ENCODE results near the gene ZBTB39. TPM values are rescaled to one million over a fixed set of nuclear protein-coding genes. Genes with fewer than 3 reads are reported as not detected.
A peak's percentile ranks its signal among the peaks of the same experiment; 100 is the strongest.

Gene ZBTB39
- total RNA-seq, 3 donors from 2014 or later (not counting 1 experiment from before 2014, with no cell fraction given): 9.5 to 17.6 (median 12.5) TPM

- peaks cover 31% of the 10 kb centered on the region for H3K4me1 ChIP-seq (ENCODE audit: control insufficient read depth, insufficient read depth, low read length)
Measured at GRCh38 chr12:57047981-57048380, 41.6 kb upstream of the ZBTB39 start.

DNA sequence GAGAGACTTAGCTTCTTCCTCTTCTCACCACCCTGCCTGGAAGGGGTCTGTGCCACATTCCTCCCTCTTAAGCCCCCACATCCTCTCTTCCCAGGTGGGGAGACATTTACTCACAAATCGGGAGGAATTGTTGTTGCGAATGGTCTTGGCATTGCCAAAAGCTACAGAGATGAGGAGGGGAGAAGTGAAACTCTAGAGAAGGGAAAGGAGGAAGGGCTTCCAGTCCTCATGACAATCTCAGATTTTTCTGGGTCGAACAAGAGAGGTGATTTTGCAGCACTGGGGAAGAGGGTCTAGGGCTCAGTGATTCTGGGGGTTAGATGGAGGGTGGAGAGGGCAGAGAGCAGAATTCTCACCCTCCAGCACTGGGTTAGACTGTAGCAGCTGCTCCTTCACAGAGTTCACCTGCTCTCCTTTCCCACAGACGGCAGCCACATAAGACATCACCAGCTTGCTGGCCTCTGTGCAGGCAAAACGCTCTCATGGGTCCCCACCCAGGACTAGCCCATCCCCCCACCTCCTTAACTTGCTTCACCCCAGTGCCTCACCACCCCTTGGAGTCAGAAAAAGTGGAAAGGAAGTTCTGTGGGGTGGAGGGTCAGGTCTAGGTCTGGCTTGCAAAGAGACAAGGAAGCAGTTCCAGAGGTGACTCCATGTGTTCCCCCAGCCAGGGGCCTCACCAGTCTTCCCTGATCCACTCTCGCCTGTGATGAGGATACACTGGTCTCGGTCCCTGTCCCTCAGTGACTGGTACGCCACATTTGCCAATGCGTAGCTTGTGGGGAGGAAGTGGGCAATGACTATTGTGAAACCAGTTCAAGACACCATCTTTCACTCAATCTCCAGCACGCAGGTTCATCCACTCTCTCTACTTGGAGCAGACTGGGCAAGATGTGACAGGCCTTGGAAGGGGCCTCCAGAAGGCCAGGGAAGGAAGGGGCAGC lies 40.9 kb upstream of the ZBTB39 start:
- Mint-ChIP-seq H3K4me1 (peaks cover 33 to 36% of the 10 kb centered on the region in 2 donors), H3K27me3 (ENCODE audit: low read depth in 2 of 2) (peaks cover 43 to 72% of the 10 kb centered on the region in 2 donors), H3K4me3 (peak overlapping the region; percentile 49), H3K27ac (peak overlapping the region in 1 of 2 donors; percentile 78), H3K36me3 (no peaks in the 10 kb centered on the region), H3K9me3 (no peaks in the 10 kb centered on the region)
- peak; percentile 38 to 58 for DNase-seq
- H3K27ac ChIP-seq (ENCODE audit: low read length): no peak overlapping the region
- no peaks in the 10 kb centered on the region for H3K36me3 ChIP-seq (ENCODE audit: control insufficient read depth, insufficient read depth, low read length)
- peaks cover 31% of the 10 kb centered on the region for H3K4me1 ChIP-seq (ENCODE audit: control insufficient read depth, insufficient read depth, low read length)
- intact Hi-C loops (cut with micrococcal nuclease): no loop called here
- no peak overlapping the region for H3K4me3 ChIP-seq (ENCODE audit: low read length)
- no peaks in the 10 kb centered on the region for H3K9me3 ChIP-seq (ENCODE audit: control insufficient read depth, insufficient read depth, low read length)
- no peak for TF ChIP-seq CTCF (IDR thresholded peaks at IDR 0.05)
- H3K27me3 ChIP-seq (ENCODE audit: control insufficient read depth, insufficient read depth, low read length): peaks cover 2% of the 10 kb centered on the region
- 36% methylated on average over 7 of the region's 10 CpGs for WGBS (ENCODE audit: insufficient coverage)
- peak; percentile 77 to 89 (median 78) for ATAC-seq

More at GRCh38 chr12:57047981-57048380, 41.6 kb upstream of the ZBTB39 start:
- DNase-seq (no peak), ATAC-seq (no peak)
- TF ChIP-seq CTCF (IDR thresholded peaks at IDR 0.05): no peak
- peak overlapping the region in 1 of 2 donors; percentile 78 for H3K27ac Mint-ChIP-seq
- H3K4me3 Mint-ChIP-seq: peak overlapping the region; percentile 37
- H3K36me3 Mint-ChIP-seq: no peaks in the 10 kb centered on the region
- Histone ChIP-seq H3K9me3 (ENCODE audit: control insufficient read depth, insufficient read depth, low read length) (no peaks in the 10 kb centered on the region), H3K4me3 (ENCODE audit: low read length) (no peak overlapping the region), H3K27me3 (ENCODE audit: control insufficient read depth, insufficient read depth, low read length) (peaks cover 2% of the 10 kb centered on the region), H3K27ac (ENCODE audit: low read length) (no peak overlapping the region), H3K36me3 (ENCODE audit: control insufficient read depth, insufficient read depth, low read length) (no peaks in the 10 kb centered on the region)
- H3K9me3 Mint-ChIP-seq: no peaks in the 10 kb centered on the region
- intact Hi-C loops (cut with micrococcal nuclease): no loop called here
- WGBS (ENCODE audit: insufficient coverage): 100% methylated on average over 1 of the region's 1 CpG
- peaks cover 33 to 36% of the 10 kb centered on the region in 2 donors for H3K4me1 Mint-ChIP-seq
- H3K27me3 Mint-ChIP-seq (ENCODE audit: low read depth in 2 of 2): peaks cover 43 to 70% of the 10 kb centered on the region in 2 donors

GRCh38 chr12:57046086-57046791 lies 39.9 kb upstream of the ZBTB39 start:
- H3K4me3 ChIP-seq (ENCODE audit: low read length): no peak overlapping the region
- no peak overlapping the region for H3K27ac Mint-ChIP-seq
- ATAC-seq (no peak), DNase-seq (no peak)
- WGBS (ENCODE audit: insufficient coverage): 88% methylated on average over 5 of the region's 6 CpGs
- no peaks in the 10 kb centered on the region for H3K9me3 ChIP-seq (ENCODE audit: control insufficient read depth, insufficient read depth, low read length)
- no peak overlapping the region for H3K27ac ChIP-seq (ENCODE audit: low read length)
- H3K4me1 Mint-ChIP-seq: peaks cover 31 to 34% of the 10 kb centered on the region in 2 donors
- peaks cover 29% of the 10 kb centered on the region for H3K4me1 ChIP-seq (ENCODE audit: control insufficient read depth, insufficient read depth, low read length)
- H3K4me3 Mint-ChIP-seq: peak overlapping the region; percentile 18
- TF ChIP-seq CTCF (IDR thresholded peaks at IDR 0.05): no peak
- no peaks in the 10 kb centered on the region for H3K36me3 ChIP-seq (ENCODE audit: control insufficient read depth, insufficient read depth, low read length)
- H3K9me3 Mint-ChIP-seq: no peaks in the 10 kb centered on the region
- peaks cover 2% of the 10 kb centered on the region for H3K27me3 ChIP-seq (ENCODE audit: control insufficient read depth, insufficient read depth, low read length)
- peaks cover 43 to 70% of the 10 kb centered on the region in 2 donors for H3K27me3 Mint-ChIP-seq (ENCODE audit: low read depth in 2 of 2)
- no peaks in the 10 kb centered on the region for H3K36me3 Mint-ChIP-seq
- intact Hi-C loops (cut with micrococcal nuclease): no loop called here

Measured in natural killer cell (primary cell).